ENCODE results near the gene KCTD2. TPM values are rescaled to one million over a fixed set of nuclear protein-coding genes. Genes with fewer than 3 reads are reported as not detected.

KCTD2 gene
- total and polyA plus RNA-seq, 2 of the 13 experiments (the other 11 are each of a cell fraction or from before 2014, with no cell fraction given) = 28.3 to 32.6 TPM

DNA sequence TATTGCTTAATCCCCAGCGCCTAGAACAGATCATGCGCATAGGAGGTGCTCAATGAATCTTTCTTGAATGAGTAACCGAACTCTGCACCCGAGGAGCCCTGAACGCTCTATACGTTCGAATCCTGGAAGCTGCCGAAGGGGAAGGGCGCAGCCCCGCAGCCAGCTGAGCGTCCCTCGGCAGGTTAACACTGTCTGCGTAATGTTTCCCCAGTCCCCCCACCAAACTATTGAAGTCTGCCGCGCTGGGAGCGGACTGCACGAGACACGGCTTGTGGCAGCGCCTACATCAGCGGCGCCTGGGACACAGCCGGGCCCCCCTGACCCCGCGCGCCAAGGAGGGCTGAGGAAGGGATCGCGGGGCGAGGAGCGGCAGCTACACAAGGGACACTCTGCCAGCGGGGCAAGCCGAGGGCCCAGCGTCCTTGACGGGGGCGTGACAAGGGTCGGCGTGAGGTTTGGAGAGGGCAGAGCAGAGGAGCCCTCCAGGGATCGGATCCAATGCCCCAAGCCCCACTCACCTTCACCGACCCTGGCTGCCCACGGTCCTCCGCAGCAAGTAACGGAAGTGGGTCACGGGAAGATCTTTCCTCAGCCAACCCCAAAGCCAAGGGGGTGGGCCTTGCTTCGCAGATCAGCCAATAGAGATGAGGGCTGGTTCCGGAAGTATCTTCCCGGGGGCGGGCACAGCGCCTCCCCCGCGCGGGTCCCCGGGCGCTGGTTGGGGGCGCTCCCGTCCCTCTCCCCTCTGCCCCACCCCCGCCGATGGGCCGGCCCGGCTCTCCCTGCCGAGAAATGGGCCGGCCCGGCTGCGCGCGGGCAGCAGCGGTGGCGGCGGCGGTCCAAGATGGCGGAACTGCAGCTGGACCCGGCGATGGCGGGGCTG is at the start of gene KCTD2, which contains the start of gene ATP5PD (continued):
- TF ChIP-seq, protein P1, sequence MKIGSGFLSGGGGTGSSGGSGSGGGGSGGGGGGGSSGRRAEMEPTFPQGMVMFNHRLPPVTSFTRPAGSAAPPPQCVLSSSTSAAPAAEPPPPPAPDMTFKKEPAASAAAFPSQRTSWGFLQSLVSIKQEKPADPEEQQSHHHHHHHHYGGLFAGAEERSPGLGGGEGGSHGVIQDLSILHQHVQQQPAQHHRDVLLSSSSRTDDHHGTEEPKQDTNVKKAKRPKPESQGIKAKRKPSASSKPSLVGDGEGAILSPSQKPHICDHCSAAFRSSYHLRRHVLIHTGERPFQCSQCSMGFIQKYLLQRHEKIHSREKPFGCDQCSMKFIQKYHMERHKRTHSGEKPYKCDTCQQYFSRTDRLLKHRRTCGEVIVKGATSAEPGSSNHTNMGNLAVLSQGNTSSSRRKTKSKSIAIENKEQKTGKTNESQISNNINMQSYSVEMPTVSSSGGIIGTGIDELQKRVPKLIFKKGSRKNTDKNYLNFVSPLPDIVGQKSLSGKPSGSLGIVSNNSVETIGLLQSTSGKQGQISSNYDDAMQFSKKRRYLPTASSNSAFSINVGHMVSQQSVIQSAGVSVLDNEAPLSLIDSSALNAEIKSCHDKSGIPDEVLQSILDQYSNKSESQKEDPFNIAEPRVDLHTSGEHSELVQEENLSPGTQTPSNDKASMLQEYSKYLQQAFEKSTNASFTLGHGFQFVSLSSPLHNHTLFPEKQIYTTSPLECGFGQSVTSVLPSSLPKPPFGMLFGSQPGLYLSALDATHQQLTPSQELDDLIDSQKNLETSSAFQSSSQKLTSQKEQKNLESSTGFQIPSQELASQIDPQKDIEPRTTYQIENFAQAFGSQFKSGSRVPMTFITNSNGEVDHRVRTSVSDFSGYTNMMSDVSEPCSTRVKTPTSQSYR (CRISPR knock-in tag; IDR thresholded peaks at IDR 0.05; ENCODE audit: borderline replicate concordance) = peak; percentile 40; the same call in 1 of the 2 replicates
- TF ChIP-seq ZNF878 (CRISPR knock-in tag; IDR thresholded peaks at IDR 0.05) (no peak), ZNF280B (CRISPR knock-in tag; IDR thresholded peaks at IDR 0.05; ENCODE audit: borderline replicate concordance) (peak; percentile 81; the same call in 1 of the 2 replicates), ATAD3A (CRISPR knock-in tag; IDR thresholded peaks at IDR 0.05) (no peak), SOX5 (CRISPR knock-in tag; IDR thresholded peaks at IDR 0.05; ENCODE audit: borderline replicate concordance) (peak; percentile 40; the same call in 1 of the 2 replicates), ZNF841 (CRISPR knock-in tag; IDR thresholded peaks at IDR 0.05; ENCODE audit: borderline replicate concordance) (no peak), JDP2 (CRISPR knock-in tag; IDR thresholded peaks at IDR 0.05; ENCODE audit: borderline replicate concordance) (no peak; the same call in 1 of the 2 replicates), SMYD3 (CRISPR knock-in tag; IDR thresholded peaks at IDR 0.05) (no peak), TMF1 (CRISPR knock-in tag; IDR thresholded peaks at IDR 0.05; ENCODE audit: low read depth) (no peak; the same call in 1 of the 2 replicates), TCF12 (IDR thresholded peaks at IDR 0.05) (no peak), TCF12 (CRISPR knock-in tag; IDR thresholded peaks at IDR 0.05) (peak; percentile 69; the same call in 1 of the 2 replicates), ZNF274 (CRISPR knock-in tag; IDR thresholded peaks at IDR 0.05) (peak; percentile 90), ZNF713 (CRISPR knock-in tag; IDR thresholded peaks at IDR 0.05) (no peak; the same call in 1 of the 2 replicates), FLYWCH1 (CRISPR knock-in tag; IDR thresholded peaks at IDR 0.05) (no peak), KLF12 (CRISPR knock-in tag; IDR thresholded peaks at IDR 0.05; ENCODE audit: borderline replicate concordance) (peak; percentile 62; the same call in 1 of the 2 replicates), ZNF124 (CRISPR knock-in tag; IDR thresholded peaks at IDR 0.05) (peak; percentile 83), DBP (CRISPR knock-in tag; IDR thresholded peaks at IDR 0.05; ENCODE audit: not compliant biosample characterization) (peak; percentile 29)
- TF ChIP-seq, protein P2, sequence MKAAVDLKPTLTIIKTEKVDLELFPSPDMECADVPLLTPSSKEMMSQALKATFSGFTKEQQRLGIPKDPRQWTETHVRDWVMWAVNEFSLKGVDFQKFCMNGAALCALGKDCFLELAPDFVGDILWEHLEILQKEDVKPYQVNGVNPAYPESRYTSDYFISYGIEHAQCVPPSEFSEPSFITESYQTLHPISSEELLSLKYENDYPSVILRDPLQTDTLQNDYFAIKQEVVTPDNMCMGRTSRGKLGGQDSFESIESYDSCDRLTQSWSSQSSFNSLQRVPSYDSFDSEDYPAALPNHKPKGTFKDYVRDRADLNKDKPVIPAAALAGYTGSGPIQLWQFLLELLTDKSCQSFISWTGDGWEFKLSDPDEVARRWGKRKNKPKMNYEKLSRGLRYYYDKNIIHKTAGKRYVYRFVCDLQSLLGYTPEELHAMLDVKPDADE (CRISPR knock-in tag; IDR thresholded peaks at IDR 0.05) = no peak
- TF ChIP-seq, protein P3, sequence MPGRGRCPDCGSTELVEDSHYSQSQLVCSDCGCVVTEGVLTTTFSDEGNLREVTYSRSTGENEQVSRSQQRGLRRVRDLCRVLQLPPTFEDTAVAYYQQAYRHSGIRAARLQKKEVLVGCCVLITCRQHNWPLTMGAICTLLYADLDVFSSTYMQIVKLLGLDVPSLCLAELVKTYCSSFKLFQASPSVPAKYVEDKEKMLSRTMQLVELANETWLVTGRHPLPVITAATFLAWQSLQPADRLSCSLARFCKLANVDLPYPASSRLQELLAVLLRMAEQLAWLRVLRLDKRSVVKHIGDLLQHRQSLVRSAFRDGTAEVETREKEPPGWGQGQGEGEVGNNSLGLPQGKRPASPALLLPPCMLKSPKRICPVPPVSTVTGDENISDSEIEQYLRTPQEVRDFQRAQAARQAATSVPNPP (CRISPR knock-in tag; IDR thresholded peaks at IDR 0.05) = no peak; the same call in 1 of the 2 replicates
- TF ChIP-seq, protein P4, sequence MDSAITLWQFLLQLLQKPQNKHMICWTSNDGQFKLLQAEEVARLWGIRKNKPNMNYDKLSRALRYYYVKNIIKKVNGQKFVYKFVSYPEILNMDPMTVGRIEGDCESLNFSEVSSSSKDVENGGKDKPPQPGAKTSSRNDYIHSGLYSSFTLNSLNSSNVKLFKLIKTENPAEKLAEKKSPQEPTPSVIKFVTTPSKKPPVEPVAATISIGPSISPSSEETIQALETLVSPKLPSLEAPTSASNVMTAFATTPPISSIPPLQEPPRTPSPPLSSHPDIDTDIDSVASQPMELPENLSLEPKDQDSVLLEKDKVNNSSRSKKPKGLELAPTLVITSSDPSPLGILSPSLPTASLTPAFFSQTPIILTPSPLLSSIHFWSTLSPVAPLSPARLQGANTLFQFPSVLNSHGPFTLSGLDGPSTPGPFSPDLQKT (CRISPR knock-in tag; IDR thresholded peaks at IDR 0.05; ENCODE audit: borderline replicate concordance) = no peak

Data from HepG2 (cell line).